ENCODE data around the gene HLF. TPM values are rescaled to one million over a fixed set of nuclear protein-coding genes. Genes with fewer than 3 reads are reported as not detected.

HLF gene
- polyA plus RNA-seq, 2 donors, result 6.4 to 12.7 TPM

DNA sequence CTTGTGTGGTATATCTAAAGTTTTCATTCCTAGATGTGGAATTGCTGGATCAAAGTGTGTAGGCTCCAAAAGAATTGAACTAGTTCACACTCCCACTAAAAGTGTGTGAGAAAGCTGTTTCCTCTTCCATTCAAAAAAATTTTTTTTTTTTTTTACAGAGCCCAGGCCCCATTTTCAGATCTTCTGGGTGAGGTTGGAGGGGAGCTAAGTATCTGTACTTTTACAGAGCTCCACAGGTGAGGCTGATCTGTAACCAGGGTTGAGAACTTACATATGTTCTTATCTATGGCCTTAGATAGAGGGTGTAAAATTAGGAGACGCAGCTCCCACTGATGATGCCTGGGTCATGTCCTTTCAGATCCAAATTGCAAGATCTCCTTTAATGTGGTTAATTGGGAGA, 31.9 kb downstream of the HLF start:
- 94 to 97% methylated on average over 1 of the region's 1 CpG for WGBS, 2 donors

DNA sequence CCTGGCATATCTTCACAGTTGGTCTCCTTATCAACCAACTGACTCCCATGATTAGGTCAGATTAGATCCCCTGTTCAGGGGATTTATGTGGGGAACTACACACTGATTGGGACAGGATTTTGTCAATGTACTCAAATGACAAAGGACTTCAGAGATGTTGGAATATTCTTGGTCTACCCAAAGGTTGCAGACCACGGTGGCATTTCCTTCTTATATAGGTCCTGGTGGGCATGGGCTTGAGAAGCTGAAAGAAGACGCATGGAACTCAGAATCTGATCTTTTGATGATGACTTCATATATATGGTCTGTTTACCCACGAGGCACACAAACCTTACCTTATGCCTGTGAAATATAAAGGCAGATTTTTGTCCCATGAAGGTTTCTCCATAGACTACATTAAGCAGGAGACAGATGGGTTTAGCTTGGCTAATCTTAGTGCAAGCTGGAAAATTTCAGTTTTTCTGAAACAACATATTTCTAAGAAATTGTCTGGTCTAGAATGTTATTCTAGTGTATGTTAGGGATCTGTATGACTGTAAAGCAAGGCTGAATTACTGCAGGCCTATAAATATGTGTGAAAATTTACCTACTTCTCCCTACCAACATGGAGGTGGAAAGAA, 33.5 kb downstream of the HLF start:
- no peak overlapping the region for H3K4me3 ChIP-seq (ENCODE audit: low read depth in 1 of 2, low read length in 2 of 2)
- H3K4me1 ChIP-seq (ENCODE audit: control insufficient read depth in 2 of 2, insufficient read depth in 2 of 2, low read length in 1 of 2), result peaks cover 3 to 11% of the 10 kb centered on the region in 2 donors
- H3K27me3 ChIP-seq (ENCODE audit: control insufficient read depth in 1 of 2, insufficient read depth in 2 of 2, low read length in 2 of 2), result no peaks in the 10 kb centered on the region
- H3K9me3 ChIP-seq (ENCODE audit: control insufficient read depth in 2 of 2, insufficient read depth in 1 of 2, low read depth in 1 of 2, low read length in 1 of 2), result no peaks in the 10 kb centered on the region
- H3K27ac ChIP-seq (ENCODE audit: low read depth in 2 of 2, low read length in 1 of 2), result no peak overlapping the region
- no peaks in the 10 kb centered on the region for H3K36me3 ChIP-seq (ENCODE audit: control insufficient read depth in 2 of 2, insufficient read depth in 2 of 2, low read length in 1 of 2)
- 82 to 85% methylated on average over 3 of the region's 3 CpGs for WGBS, 2 donors

More for the DNA sequence above, 31.9 kb downstream of the HLF start:
- Histone ChIP-seq H3K9me3 (ENCODE audit: control insufficient read depth in 2 of 2, insufficient read depth in 1 of 2, low read depth in 1 of 2, low read length in 1 of 2) (no peaks in the 10 kb centered on the region), H3K36me3 (ENCODE audit: control insufficient read depth in 2 of 2, insufficient read depth in 2 of 2, low read length in 1 of 2) (no peaks in the 10 kb centered on the region), H3K4me3 (ENCODE audit: low read depth in 1 of 2, low read length in 2 of 2) (no peak overlapping the region), H3K4me1 (ENCODE audit: control insufficient read depth in 2 of 2, insufficient read depth in 2 of 2, low read length in 1 of 2) (peaks cover 3 to 4% of the 10 kb centered on the region in 2 donors), H3K27ac (ENCODE audit: low read depth in 2 of 2, low read length in 1 of 2) (no peak overlapping the region), H3K27me3 (ENCODE audit: control insufficient read depth in 1 of 2, insufficient read depth in 2 of 2, low read length in 2 of 2) (no peaks in the 10 kb centered on the region)

DNA sequence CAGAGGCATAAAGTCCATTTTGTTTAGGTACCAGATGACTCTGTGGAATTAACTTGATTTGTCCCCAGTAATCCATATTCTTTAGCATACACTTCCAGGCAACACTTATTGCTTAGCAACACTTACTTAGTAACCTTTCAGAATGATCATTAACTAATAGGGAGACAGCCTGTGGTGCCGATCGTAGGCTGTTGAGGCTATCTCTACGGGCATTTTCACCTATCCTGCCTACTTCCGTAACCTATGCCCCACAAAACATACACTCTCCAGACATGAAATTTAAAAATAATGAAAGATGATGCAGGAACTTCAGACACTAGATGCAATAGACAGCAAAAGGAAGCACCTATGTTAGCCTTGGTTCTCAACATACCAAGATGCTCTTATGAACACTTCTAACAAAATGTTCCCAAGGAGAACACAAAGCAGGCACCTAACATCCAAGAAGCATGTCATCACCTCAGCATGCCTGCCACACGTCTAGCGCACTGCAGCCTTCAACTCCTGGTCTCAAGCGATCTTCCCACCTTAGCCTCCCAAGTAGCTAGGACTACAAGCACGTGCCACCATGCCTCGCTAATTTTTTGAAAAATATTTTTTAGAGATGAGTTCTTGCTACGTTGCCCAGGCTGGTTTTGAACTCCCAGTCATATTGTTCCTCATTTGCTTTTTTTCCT, 34.5 kb downstream of the HLF start:
- WGBS, 2 donors, result 94 to 96% methylated on average over 10 of the region's 10 CpGs
- Histone ChIP-seq H3K4me1 (ENCODE audit: control insufficient read depth in 2 of 2, insufficient read depth in 2 of 2, low read length in 1 of 2) (peaks cover 4 to 15% of the 10 kb centered on the region in 2 donors), H3K27ac (ENCODE audit: low read depth in 2 of 2, low read length in 1 of 2) (no peak overlapping the region), H3K4me3 (ENCODE audit: low read depth in 1 of 2, low read length in 2 of 2) (no peak overlapping the region), H3K36me3 (ENCODE audit: control insufficient read depth in 2 of 2, insufficient read depth in 2 of 2, low read length in 1 of 2) (no peaks in the 10 kb centered on the region), H3K27me3 (ENCODE audit: control insufficient read depth in 1 of 2, insufficient read depth in 2 of 2, low read length in 2 of 2) (no peaks in the 10 kb centered on the region), H3K9me3 (ENCODE audit: control insufficient read depth in 2 of 2, insufficient read depth in 1 of 2, low read depth in 1 of 2, low read length in 1 of 2) (no peaks in the 10 kb centered on the region)

DNA sequence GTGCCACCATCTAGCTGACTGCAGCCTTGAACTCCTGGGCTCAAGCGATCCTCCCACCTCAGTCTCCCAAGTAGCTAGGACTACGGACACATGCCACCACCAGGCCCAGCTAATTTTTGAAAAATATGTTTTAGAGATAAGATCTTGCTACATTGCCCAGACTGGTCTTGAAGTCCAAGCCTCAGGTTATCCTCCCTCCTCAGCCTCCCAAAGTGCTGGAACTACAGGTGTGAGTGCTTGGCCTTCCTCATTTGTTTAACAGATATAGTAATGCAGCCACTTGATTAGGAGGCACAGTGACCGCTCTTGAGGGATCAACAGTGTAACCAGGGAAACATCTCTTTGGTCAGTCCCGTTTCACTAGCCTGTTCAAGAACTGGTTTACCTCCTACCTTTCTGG, 35.1 kb downstream of the HLF start:
- H3K9me3 ChIP-seq (ENCODE audit: control insufficient read depth in 2 of 2, insufficient read depth in 1 of 2, low read depth in 1 of 2, low read length in 1 of 2), result no peaks in the 10 kb centered on the region
- H3K36me3 ChIP-seq (ENCODE audit: control insufficient read depth in 2 of 2, insufficient read depth in 2 of 2, low read length in 1 of 2), result no peaks in the 10 kb centered on the region
- H3K27ac ChIP-seq (ENCODE audit: low read depth in 2 of 2, low read length in 1 of 2), result no peak overlapping the region
- H3K4me3 ChIP-seq (ENCODE audit: low read depth in 1 of 2, low read length in 2 of 2), result no peak overlapping the region
- no peaks in the 10 kb centered on the region for H3K27me3 ChIP-seq (ENCODE audit: control insufficient read depth in 1 of 2, insufficient read depth in 2 of 2, low read length in 2 of 2)
- H3K4me1 ChIP-seq (ENCODE audit: control insufficient read depth in 2 of 2, insufficient read depth in 2 of 2, low read length in 1 of 2), result peaks cover 4 to 19% of the 10 kb centered on the region in 2 donors
- WGBS, 2 donors, result 93% methylated on average over 4 of the region's 4 CpGs

DNA sequence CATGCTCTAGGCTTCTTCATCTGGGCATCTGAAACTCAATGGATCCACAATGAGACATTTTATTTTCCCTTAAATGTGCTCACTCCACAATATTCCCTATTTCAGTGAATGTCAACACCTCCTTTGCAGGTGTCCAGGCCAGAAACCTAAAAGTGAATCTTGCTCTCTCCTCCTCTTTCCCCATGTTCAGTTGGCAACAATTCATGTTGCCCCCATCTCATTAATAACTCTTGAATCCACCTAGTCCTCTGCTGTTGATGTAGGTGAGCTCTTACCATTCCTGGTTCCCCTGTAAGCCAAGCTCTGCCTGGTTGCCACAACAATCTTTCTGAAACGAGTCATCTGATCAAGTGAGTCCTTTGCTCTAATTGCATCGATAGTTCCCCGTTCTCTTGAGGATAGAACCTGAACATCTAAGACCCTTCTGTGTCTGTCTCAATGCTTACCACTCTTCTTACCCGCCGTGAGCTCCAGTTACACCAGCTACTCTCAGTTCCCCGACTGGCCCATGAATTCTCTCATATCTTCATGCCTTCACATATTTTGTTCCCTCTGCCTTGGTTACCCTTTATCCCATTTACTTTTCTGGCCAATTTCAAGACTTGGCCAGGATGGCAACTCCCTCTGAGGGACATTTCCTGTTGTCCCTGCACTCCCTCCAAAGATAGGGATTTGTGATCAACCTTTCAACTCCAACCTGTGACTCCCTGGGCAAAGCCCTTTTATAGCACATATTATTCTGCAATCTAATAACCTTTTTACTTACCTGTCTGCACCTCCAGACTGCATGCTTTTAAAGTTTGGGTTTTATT, 35.9 kb downstream of the HLF start:
- Histone ChIP-seq H3K4me3 (ENCODE audit: low read depth in 1 of 2, low read length in 2 of 2) (no peak overlapping the region), H3K36me3 (ENCODE audit: control insufficient read depth in 2 of 2, insufficient read depth in 2 of 2, low read length in 1 of 2) (no peaks in the 10 kb centered on the region), H3K9me3 (ENCODE audit: control insufficient read depth in 2 of 2, insufficient read depth in 1 of 2, low read depth in 1 of 2, low read length in 1 of 2) (no peaks in the 10 kb centered on the region), H3K27ac (ENCODE audit: low read depth in 2 of 2, low read length in 1 of 2) (no peak overlapping the region), H3K4me1 (ENCODE audit: control insufficient read depth in 2 of 2, insufficient read depth in 2 of 2, low read length in 1 of 2) (peaks cover 4 to 23% of the 10 kb centered on the region in 2 donors), H3K27me3 (ENCODE audit: control insufficient read depth in 1 of 2, insufficient read depth in 2 of 2, low read length in 2 of 2) (no peaks in the 10 kb centered on the region)
- WGBS, 2 donors, result 90 to 92% methylated on average over 6 of the region's 6 CpGs

DNA sequence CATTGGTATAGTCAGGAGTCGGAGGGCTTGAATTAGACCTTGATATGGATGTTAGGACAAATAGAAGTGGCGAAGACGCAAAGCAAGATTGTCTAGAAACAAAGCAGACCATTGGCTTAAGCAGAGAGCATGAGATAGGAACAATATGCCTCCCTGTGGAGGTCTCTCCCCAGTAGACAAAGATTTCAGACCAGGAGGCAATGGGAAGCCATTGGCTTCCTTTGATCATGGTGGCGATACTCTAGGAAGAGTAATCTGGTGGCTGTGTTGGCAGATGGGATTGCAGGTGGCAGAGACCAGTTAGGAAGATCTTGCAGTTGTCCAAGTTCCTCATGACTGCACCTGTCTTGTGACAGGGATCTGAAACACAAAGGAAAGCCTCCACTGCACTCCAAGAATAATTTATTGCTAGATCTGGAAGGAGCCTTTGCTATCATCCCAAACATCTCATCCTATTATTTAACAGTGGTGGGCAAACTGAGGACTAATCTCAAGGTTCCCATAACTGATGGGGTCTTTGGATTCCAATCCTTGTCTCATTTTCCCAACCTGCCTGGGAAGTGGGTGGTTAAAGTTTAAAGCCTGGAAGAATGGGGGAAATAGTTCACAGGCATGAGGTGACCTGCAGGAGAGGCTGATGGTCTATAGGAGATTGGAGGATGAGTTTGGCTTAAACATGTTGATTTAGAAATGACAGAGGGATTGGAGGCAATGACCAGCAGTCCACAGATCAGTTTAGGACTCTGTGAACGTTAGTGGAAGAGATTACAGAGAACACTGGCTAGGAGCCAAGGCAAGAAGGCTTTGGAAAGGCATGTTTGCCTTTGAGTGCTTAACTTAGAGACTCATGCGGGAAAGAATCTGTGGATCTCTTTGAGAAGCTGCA, 37.0 kb downstream of the HLF start:
- Histone ChIP-seq H3K4me3 (ENCODE audit: low read depth in 1 of 2, low read length in 2 of 2) (no peak overlapping the region), H3K27ac (ENCODE audit: low read depth in 2 of 2, low read length in 1 of 2) (no peak overlapping the region), H3K4me1 (ENCODE audit: control insufficient read depth in 2 of 2, insufficient read depth in 2 of 2, low read length in 1 of 2) (peaks cover 4 to 23% of the 10 kb centered on the region in 2 donors), H3K36me3 (ENCODE audit: control insufficient read depth in 2 of 2, insufficient read depth in 2 of 2, low read length in 1 of 2) (no peaks in the 10 kb centered on the region), H3K9me3 (ENCODE audit: control insufficient read depth in 2 of 2, insufficient read depth in 1 of 2, low read depth in 1 of 2, low read length in 1 of 2) (no peaks in the 10 kb centered on the region), H3K27me3 (ENCODE audit: control insufficient read depth in 1 of 2, insufficient read depth in 2 of 2, low read length in 2 of 2) (no peaks in the 10 kb centered on the region)
- WGBS, 2 donors, result 69 to 74% methylated on average over 6 of the region's 6 CpGs

DNA sequence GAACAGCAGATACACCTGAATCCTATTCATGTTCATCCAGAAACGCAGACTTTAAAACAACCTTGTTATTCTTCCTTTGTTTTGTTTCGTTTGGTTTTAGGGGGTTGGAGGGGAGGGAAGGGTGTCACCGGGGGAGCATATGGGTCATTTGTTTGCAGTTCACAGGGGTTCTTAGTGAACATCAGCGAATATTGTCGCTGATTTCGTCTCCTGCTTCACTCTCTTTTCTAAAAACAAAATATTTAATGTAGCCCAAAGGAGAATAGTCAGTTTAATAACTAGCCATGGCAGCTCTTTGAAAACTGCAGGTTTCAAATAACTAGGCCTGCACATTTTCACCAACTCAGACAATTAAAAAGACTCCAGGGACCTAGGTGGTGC, 37.6 kb downstream of the HLF start:
- Histone ChIP-seq H3K36me3 (ENCODE audit: control insufficient read depth in 2 of 2, insufficient read depth in 2 of 2, low read length in 1 of 2) (no peaks in the 10 kb centered on the region), H3K4me1 (ENCODE audit: control insufficient read depth in 2 of 2, insufficient read depth in 2 of 2, low read length in 1 of 2) (peaks cover 4 to 23% of the 10 kb centered on the region in 2 donors), H3K27ac (ENCODE audit: low read depth in 2 of 2, low read length in 1 of 2) (no peak overlapping the region), H3K9me3 (ENCODE audit: control insufficient read depth in 2 of 2, insufficient read depth in 1 of 2, low read depth in 1 of 2, low read length in 1 of 2) (no peaks in the 10 kb centered on the region), H3K4me3 (ENCODE audit: low read depth in 1 of 2, low read length in 2 of 2) (no peak overlapping the region), H3K27me3 (ENCODE audit: control insufficient read depth in 1 of 2, insufficient read depth in 2 of 2, low read length in 2 of 2) (no peaks in the 10 kb centered on the region)
- 55 to 61% methylated on average over 6 of the region's 6 CpGs for WGBS, 2 donors

DNA sequence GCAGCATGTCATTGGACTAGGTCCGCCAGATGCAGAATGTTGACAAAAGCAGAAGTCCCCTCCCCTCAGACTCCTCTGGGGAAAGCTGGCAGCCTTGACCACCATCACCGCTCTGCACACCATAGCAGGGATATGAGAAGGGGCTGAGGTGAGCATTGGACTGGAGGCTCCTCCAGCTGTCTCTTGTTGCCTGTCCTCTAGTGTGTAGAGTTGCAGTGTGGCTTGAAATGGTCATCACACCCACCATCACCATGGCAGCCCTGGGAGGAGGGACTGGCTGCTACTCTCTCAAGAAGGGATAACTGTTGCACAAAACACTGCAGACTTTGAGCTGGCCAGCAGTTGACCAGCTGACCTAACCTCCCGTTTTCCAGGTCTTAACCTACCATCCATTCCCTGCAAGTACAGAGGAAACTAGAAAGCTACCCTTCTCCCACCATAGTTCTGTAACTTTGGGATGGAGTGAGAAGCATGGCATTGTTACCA, 38.3 kb downstream of the HLF start:
- H3K4me1 ChIP-seq (ENCODE audit: control insufficient read depth in 2 of 2, insufficient read depth in 2 of 2, low read length in 1 of 2), result peaks cover 4 to 23% of the 10 kb centered on the region in 2 donors
- 81 to 87% methylated on average over 3 of the region's 3 CpGs for WGBS, 2 donors

DNA sequence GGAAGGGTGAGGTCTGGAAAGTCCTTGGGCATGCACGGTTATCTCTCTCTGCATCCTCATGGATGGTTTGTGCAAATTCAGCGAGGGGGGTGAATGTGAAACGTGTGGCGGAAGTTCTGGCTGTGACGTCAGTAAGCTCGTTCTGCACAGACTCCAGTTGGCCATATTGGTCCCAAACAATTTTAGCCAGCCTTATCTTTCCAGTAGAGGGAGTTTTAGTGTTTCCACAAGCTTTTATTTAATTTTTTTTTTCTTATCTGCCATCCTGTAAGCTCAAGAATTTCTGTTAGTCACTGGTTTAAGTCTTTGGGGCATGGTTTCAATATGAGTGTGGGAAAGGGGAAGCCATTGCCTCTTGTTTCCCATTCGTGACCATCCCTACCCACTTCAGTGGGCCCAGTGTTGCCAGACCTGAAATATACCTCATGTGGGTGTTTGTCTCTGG, 39.0 kb downstream of the HLF start:
- H3K4me1 ChIP-seq (ENCODE audit: control insufficient read depth in 2 of 2, insufficient read depth in 2 of 2, low read length in 1 of 2), result peaks cover 4 to 23% of the 10 kb centered on the region in 2 donors
- WGBS, 2 donors, result 45 to 65% methylated on average over 7 of the region's 7 CpGs

More for the DNA sequence above, 38.3 kb downstream of the HLF start:
- Histone ChIP-seq H3K4me3 (ENCODE audit: low read depth in 1 of 2, low read length in 2 of 2) (no peak overlapping the region), H3K27me3 (ENCODE audit: control insufficient read depth in 1 of 2, insufficient read depth in 2 of 2, low read length in 2 of 2) (no peaks in the 10 kb centered on the region), H3K9me3 (ENCODE audit: control insufficient read depth in 2 of 2, insufficient read depth in 1 of 2, low read depth in 1 of 2, low read length in 1 of 2) (no peaks in the 10 kb centered on the region), H3K36me3 (ENCODE audit: control insufficient read depth in 2 of 2, insufficient read depth in 2 of 2, low read length in 1 of 2) (no peaks in the 10 kb centered on the region), H3K27ac (ENCODE audit: low read depth in 2 of 2, low read length in 1 of 2) (no peak overlapping the region)

More for the DNA sequence above, 39.0 kb downstream of the HLF start:
- Histone ChIP-seq H3K9me3 (ENCODE audit: control insufficient read depth in 2 of 2, insufficient read depth in 1 of 2, low read depth in 1 of 2, low read length in 1 of 2) (no peaks in the 10 kb centered on the region), H3K36me3 (ENCODE audit: control insufficient read depth in 2 of 2, insufficient read depth in 2 of 2, low read length in 1 of 2) (no peaks in the 10 kb centered on the region), H3K27ac (ENCODE audit: low read depth in 2 of 2, low read length in 1 of 2) (peak overlapping the region; percentile 17 to 22), H3K27me3 (ENCODE audit: control insufficient read depth in 1 of 2, insufficient read depth in 2 of 2, low read length in 2 of 2) (no peaks in the 10 kb centered on the region), H3K4me3 (ENCODE audit: low read depth in 1 of 2, low read length in 2 of 2) (no peak overlapping the region)

Data from esophagus (tissue), 2 donors.